HEK293 (cell line): ENCODE results near the gene HTR3B.
A peak's percentile ranks its signal among the peaks of the same experiment; 100 is the strongest.

Experiments
- FEZF1 ChIP-seq: fragments of 450-650 bp; formaldehyde crosslinking; IDR thresholded peaks from 2 replicates; pipeline ENCODE4 v1.5.1; 2016; ENCODE audit warnings: missing biosample characterization, missing genetic modification characterization
- GLI2 ChIP-seq: fragments of 450-650 bp; formaldehyde crosslinking; IDR thresholded peaks from 2 replicates; pipeline ENCODE4; 2017; ENCODE audit warnings: missing biosample characterization, missing genetic modification characterization, low read depth, borderline replicate concordance
- GLIS1 ChIP-seq: fragments of 450-650 bp; formaldehyde crosslinking; IDR thresholded peaks from 2 replicates; pipeline ENCODE4 v1.5.1; 2016; ENCODE audit warnings: missing biosample characterization, missing genetic modification characterization
- KLF17 ChIP-seq: fragments of 450-650 bp; formaldehyde crosslinking; IDR thresholded peaks from 2 replicates; pipeline ENCODE4 v1.5.1; 2016; ENCODE audit warnings: missing biosample characterization, missing genetic modification characterization
- KLF8 ChIP-seq: fragments of 450-650 bp; formaldehyde crosslinking; IDR thresholded peaks from 2 replicates; pipeline ENCODE4 v1.5.1; 2016; ENCODE audit warnings: missing biosample characterization, missing genetic modification characterization
- OSR2 ChIP-seq: fragments of 450-650 bp; formaldehyde crosslinking; IDR thresholded peaks from 2 replicates; pipeline ENCODE4 v1.5.1; 2016; ENCODE audit warnings: missing biosample characterization, missing genetic modification characterization
- SCRT2 ChIP-seq: fragments of 450-650 bp; formaldehyde crosslinking; IDR thresholded peaks from 2 replicates; pipeline ENCODE4 v1.5.1; 2016; ENCODE audit warnings: missing biosample characterization, missing genetic modification characterization
- SP7 ChIP-seq: fragments of 450-650 bp; formaldehyde crosslinking; IDR thresholded peaks from 2 replicates; pipeline ENCODE4 v1.5.1; 2016; ENCODE audit warnings: missing biosample characterization, missing genetic modification characterization
- TCF7L2 ChIP-seq: IDR thresholded peaks from 2 replicates; pipeline ENCODE4 v1.6.1; 2011; ENCODE audit warnings: low read depth, mild to moderate bottlenecking, inconsistent platforms, low read length, moderate library complexity, borderline replicate concordance
- TRIM28 ChIP-seq: IDR thresholded peaks from 2 replicates; pipeline ENCODE4 v1.6.1; 2011; ENCODE audit warnings: low read length, control low read depth, borderline replicate concordance
- ZBTB1 ChIP-seq: fragments of 450-650 bp; formaldehyde crosslinking; IDR thresholded peaks from 2 replicates; pipeline ENCODE4 v1.5.1; 2016; ENCODE audit warnings: missing biosample characterization, missing genetic modification characterization
- ZBTB11 ChIP-seq: fragments of 450-650 bp; formaldehyde crosslinking; conservative IDR thresholded peaks from 2 replicates; pipeline ENCODE4 v1.5.1; 2016; ENCODE audit warnings: low read depth, missing biosample characterization, missing genetic modification characterization
- ZBTB20 ChIP-seq: fragments of 450-650 bp; formaldehyde crosslinking; IDR thresholded peaks from 2 replicates; pipeline ENCODE4 v1.5.1; 2016; ENCODE audit warnings: missing biosample characterization, missing genetic modification characterization
- ZFP37 ChIP-seq: fragments of 450-650 bp; formaldehyde crosslinking; IDR thresholded peaks from 2 replicates; pipeline ENCODE4 v1.5.1; 2016; ENCODE audit warnings: missing biosample characterization, missing genetic modification characterization
- ZNF266 ChIP-seq: fragments of 450-650 bp; formaldehyde crosslinking; IDR thresholded peaks from 2 replicates; pipeline ENCODE4 v1.5.1; 2016; ENCODE audit warnings: missing biosample characterization, missing genetic modification characterization, low read depth
- ZNF311 ChIP-seq: fragments of 450-650 bp; formaldehyde crosslinking; IDR thresholded peaks from 2 replicates; pipeline ENCODE4 v1.5.1; 2017; ENCODE audit warnings: missing biosample characterization, missing genetic modification characterization, borderline replicate concordance
- ZNF449 ChIP-seq: fragments of 450-650 bp; formaldehyde crosslinking; IDR thresholded peaks from 2 replicates; pipeline ENCODE4 v1.5.1; 2017; ENCODE audit warnings: missing biosample characterization, mild to moderate bottlenecking, missing genetic modification characterization, moderate library complexity
- ZNF48 ChIP-seq: fragments of 450-650 bp; formaldehyde crosslinking; IDR thresholded peaks from 2 replicates; pipeline ENCODE4 v1.5.1; 2016; ENCODE audit warnings: missing biosample characterization, missing genetic modification characterization
- ZNF544 ChIP-seq: fragments of 450-650 bp; formaldehyde crosslinking; IDR thresholded peaks from 2 replicates; pipeline ENCODE4 v1.5.0; 2017; ENCODE audit warnings: missing biosample characterization, missing genetic modification characterization
- ZNF624 ChIP-seq: fragments of 450-650 bp; formaldehyde crosslinking; IDR thresholded peaks from 2 replicates; pipeline ENCODE4 v1.5.1; 2017; ENCODE audit warnings: missing biosample characterization, missing genetic modification characterization
- ZNF660 ChIP-seq: fragments of 450-650 bp; IDR thresholded peaks from 2 replicates; pipeline ENCODE4 v1.5.1; 2018; ENCODE audit warnings: missing biosample characterization, mild to moderate bottlenecking, missing genetic modification characterization
- ZNF701 ChIP-seq: fragments of 450-650 bp; formaldehyde crosslinking; IDR thresholded peaks from 2 replicates; pipeline ENCODE4 v1.5.1; 2016; ENCODE audit warnings: missing biosample characterization, missing genetic modification characterization
- ZNF843 ChIP-seq: fragments of 450-650 bp; formaldehyde crosslinking; IDR thresholded peaks from 2 replicates; pipeline ENCODE4 v1.5.1; 2016; ENCODE audit warnings: missing biosample characterization, missing genetic modification characterization
- ZSCAN18 ChIP-seq: fragments of 450-650 bp; formaldehyde crosslinking; IDR thresholded peaks from 2 replicates; pipeline ENCODE4 v1.5.1; 2016; ENCODE audit warnings: missing biosample characterization, missing genetic modification characterization
- ZXDB ChIP-seq: fragments of 450-650 bp; formaldehyde crosslinking; IDR thresholded peaks from 2 replicates; pipeline ENCODE4 v1.5.1; 2016; ENCODE audit warnings: missing biosample characterization, missing genetic modification characterization
- TF ChIP-seq, protein P1 (sequence below): fragments of 450-650 bp; formaldehyde crosslinking; IDR thresholded peaks from 2 replicates; pipeline ENCODE4 v1.5.1; 2016; ENCODE audit warnings: missing biosample characterization, missing genetic modification characterization
- TF ChIP-seq, protein P2 (sequence below): fragments of 450-650 bp; formaldehyde crosslinking; IDR thresholded peaks from 2 replicates; pipeline ENCODE4; 2016; ENCODE audit warnings: missing biosample characterization, missing genetic modification characterization
- TF ChIP-seq, protein P3 (sequence below): fragments of 450-650 bp; formaldehyde crosslinking; IDR thresholded peaks from 2 replicates; pipeline ENCODE4 v1.5.1; 2016; ENCODE audit warnings: missing biosample characterization, missing genetic modification characterization

HTR3B gene

DNA sequence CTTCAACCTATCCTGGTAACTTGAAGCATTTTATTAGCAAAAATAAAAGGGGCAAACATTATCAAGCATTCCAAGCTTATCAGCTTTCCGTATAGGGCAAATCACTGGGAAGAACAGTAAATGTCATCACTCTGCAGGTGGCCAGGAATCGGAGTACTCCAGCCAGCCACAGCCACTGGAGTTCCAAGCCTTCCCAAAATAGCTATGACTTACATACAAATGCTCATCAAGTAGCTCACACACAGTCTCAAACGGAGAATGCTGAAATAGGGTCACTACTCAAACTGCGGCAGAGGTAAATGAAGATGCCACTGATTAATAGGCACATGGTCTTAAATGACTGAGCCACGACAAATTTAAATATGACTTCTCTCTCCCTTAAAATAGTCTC, 31.4 kb upstream of the HTR3B start (continued):
- peak; percentile 72 for TF ChIP-seq ZNF843 (tag by site-specific recombination)
- no peak for TF ChIP-seq ZNF48 (tag by site-specific recombination)
- no peak for TF ChIP-seq ZSCAN18 (tag by site-specific recombination)
- peak; percentile 52; the same call in 1 of the 2 replicates for TF ChIP-seq TCF7L2
- peak; percentile 81 for TF ChIP-seq ZBTB20
- TF ChIP-seq TRIM28: peak; percentile 79
- TF ChIP-seq SP7 (tag by site-specific recombination): 0 out of 2 replicates have a peak, but pooled peaks have one; percentile 13
- TF ChIP-seq, protein P1, sequence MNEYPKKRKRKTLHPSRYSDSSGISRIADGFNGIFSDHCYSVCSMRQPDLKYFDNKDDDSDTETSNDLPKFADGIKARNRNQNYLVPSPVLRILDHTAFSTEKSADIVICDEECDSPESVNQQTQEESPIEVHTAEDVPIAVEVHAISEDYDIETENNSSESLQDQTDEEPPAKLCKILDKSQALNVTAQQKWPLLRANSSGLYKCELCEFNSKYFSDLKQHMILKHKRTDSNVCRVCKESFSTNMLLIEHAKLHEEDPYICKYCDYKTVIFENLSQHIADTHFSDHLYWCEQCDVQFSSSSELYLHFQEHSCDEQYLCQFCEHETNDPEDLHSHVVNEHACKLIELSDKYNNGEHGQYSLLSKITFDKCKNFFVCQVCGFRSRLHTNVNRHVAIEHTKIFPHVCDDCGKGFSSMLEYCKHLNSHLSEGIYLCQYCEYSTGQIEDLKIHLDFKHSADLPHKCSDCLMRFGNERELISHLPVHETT (tag by site-specific recombination): no peak
- peak; percentile 94 for TF ChIP-seq FEZF1 (tag by site-specific recombination)
- TF ChIP-seq ZFP37 (tag by site-specific recombination): no peak
- peak; percentile 41 for TF ChIP-seq ZXDB (tag by site-specific recombination)
- TF ChIP-seq GLIS1 (tag by site-specific recombination): peak; percentile 50; the same call in 1 of the 2 replicates
- TF ChIP-seq SCRT2 (tag by site-specific recombination): peak; percentile 37; the same call in 1 of the 2 replicates
- no peak for TF ChIP-seq KLF8 (tag by site-specific recombination)
- TF ChIP-seq ZNF311: no peak
- TF ChIP-seq OSR2 (tag by site-specific recombination): peak; percentile 58
- TF ChIP-seq ZNF266 (tag by site-specific recombination): no peak
- TF ChIP-seq ZNF544 (tag by site-specific recombination): no peak
- TF ChIP-seq, protein P2, sequence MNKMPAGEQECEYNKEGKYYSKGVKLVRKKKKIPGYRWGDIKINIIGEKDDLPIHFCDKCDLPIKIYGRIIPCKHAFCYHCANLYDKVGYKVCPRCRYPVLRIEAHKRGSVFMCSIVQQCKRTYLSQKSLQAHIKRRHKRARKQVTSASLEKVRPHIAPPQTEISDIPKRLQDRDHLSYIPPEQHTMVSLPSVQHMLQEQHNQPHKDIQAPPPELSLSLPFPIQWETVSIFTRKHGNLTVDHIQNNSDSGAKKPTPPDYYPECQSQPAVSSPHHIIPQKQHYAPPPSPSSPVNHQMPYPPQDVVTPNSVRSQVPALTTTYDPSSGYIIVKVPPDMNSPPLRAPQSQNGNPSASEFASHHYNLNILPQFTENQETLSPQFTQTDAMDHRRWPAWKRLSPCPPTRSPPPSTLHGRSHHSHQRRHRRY: no peak
- 0 out of 2 replicates have a peak, but pooled peaks have one; percentile 40 for TF ChIP-seq ZNF660 (tag by site-specific recombination)
- TF ChIP-seq, protein P3, sequence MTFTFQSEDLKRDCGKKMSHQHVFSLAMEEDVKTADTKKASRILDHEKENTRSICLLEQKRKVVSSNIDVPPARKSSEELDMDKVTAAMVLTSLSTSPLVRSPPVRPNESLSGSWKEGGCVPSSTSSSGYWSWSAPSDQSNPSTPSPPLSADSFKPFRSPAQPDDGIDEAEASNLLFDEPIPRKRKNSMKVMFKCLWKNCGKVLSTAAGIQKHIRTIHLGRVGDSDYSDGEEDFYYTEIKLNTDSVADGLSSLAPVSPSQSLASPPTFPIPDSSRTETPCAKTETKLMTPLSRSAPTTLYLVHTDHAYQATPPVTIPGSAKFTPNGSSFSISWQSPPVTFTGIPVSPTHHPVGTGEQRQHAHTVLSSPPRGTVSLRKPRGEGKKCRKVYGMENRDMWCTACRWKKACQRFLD (tag by site-specific recombination): no peak
- TF ChIP-seq ZNF449 (tag by site-specific recombination): no peak
- TF ChIP-seq ZNF624 (tag by site-specific recombination): no peak
- TF ChIP-seq ZBTB1: no peak
- TF ChIP-seq ZNF701 (tag by site-specific recombination): no peak
- no peak for TF ChIP-seq KLF17
- no peak for TF ChIP-seq ZBTB11 (tag by site-specific recombination)
- TF ChIP-seq GLI2 (tag by site-specific recombination): no peak
